HK-2 (cell line): ENCODE measurements around the gene ROR2.
"Not testable (repeated sequence)": the region's sequence is repeated elsewhere in the genome, so short reads cannot be mapped to it uniquely, and the experiment has no call there.

Source experiments
- DNase-seq: peaks from one replicate; pipeline ENCODE4 v3.0.0-alpha.2; 2018; ENCODE audit not compliant: unreplicated experiment

The ROR2 gene

DNA sequence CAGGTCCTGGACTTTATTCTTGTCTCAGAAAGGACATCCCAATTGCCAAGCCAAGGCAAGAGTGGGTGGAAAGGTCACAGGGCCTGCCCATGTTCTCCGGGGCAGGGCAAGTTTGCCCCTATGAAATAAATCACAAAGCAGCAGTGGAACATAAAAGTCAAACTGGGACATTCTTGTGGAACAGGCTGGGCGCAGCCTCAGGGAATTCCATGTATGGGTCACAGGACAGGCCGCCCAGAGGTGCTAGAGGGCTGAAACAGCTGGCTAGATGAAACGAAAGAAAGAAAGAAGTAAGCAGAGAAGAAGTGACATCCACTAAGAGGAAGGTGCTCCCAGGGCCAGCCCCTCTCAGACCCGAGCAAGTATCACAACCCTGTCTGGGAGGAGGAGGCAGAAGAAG, 307.3 kb downstream of the ROR2 start:
- no peak for DNase-seq

GRCh38 chr9:91640428-91640827, 309.6 kb downstream of the ROR2 start:
- DNase-seq = no peak

DNA sequence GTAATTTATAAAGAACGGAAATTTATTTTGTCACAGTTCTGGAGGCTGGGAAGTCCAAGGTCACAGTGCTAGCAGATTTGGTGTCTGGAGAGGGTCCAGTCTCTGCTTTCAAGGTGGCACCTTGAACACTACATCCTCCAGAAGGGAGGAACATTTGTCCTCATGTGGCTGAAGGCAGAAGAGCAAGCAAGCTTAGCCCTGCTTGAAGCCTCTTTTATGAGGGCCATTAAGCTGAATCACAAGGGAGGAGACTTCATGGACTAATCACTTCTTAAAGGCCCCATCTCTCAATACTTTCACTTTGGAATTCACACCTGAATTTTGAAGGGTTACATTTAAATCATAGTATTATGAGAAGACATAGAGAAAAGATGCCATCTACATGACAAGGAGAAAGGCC, 311.0 kb downstream of the ROR2 start:
- DNase-seq = no peak

DNA sequence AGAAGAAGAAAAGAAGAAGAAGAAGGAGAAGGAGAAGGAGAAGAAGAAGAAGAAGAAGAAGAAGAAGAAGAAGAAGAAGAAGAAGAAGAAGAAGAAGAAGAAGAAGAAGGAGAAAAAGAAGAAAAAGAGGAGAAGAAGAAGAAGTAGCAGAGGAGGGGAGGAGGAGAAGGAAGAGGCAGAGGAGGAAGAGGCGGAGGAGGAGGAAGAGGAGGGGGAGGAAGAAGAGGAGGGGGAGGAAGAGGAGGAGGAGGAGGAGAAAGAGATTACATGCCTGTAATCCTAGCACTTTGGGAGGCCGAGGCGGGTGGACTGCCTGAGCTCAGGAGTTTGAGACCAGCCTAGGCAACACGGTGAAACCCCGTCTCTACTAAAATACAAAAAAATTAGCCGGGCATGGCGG, 315.2 kb downstream of the ROR2 start:
- DNase-seq = not testable (repeated sequence)

DNA sequence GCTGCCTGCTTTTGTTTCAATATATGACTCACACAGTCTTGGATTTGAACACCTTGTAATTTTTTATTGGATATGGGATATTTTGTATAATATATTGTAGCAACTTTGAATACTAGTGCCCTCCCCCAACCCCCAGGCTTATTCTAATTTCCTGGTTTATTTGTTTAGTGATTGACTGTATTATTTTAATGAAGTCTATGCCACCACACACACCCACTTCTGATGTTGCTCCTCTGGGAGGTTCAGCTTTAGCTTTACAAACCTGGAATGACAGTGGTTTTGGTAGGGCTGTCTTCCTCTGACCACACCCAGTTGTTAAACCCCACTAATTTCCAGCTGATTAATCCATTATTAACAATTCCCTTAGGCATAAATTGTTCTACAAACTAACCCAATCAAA, 320.3 kb downstream of the ROR2 start:
- DNase-seq = no peak

GRCh38 chr9:91628892-91629291, 321.1 kb downstream of the ROR2 start:
- DNase-seq = no peak

DNA sequence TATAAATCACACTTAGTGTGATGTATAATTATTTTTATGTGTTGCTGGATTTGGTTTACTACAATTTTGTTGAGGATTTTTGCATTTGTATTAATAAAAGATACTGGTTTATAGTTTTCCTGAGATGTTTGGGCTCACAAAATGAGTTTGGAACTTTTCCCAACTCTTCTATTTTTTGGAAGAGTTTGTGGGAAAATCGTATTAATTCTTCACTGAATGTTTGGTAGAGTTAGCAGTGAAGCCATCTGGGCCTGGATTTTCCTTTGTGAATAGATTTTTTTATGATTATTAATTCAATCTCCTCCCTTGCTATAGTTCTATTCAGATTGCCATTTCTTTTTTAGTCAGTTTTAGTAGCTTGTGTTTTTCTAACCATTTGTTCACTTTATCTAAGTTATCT, 324.7 kb downstream of the ROR2 start:
- DNase-seq = no peak

DNA sequence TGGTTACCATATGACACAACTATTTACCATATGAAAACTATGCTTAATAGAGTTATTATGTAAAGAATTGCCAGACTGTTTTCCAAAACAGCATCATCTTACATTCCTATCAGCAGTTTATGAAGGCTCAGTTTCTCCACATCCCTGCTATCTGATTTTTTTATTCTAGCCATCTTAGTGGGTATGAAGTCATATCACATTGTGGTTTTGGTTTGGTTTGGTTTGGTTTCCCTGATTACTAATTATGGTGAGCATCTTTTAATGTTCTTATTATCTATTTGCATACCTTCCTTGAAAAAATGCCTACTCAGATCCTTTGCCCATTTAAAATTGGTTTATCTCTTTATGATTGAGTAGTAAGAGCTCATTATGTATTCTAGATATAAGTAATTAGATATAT, 327.0 kb downstream of the ROR2 start:
- DNase-seq = no peak

- DNase-seq = not testable (repeated sequence)
Observed at GRCh38 chr9:91622121-91622520, 327.9 kb downstream of the ROR2 start.

DNA sequence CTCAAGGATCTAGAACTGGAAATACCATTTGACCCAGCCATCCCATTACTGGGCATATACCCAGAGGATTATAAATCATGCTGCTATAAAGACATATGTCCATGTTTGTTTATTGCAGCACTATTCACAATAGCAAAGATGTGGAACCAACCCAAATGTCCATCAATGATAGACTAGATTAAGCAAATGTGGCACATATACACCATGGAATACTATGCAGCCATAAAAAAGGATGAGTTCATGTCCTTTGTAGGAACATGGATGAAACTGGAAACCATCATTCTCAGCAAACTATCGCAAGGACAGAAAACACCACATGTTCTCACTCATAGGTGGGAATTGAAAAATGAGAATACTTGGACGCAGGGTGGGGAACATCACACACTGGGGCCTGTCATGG, 336.0 kb downstream of the ROR2 start:
- DNase-seq = not testable (repeated sequence)

DNA sequence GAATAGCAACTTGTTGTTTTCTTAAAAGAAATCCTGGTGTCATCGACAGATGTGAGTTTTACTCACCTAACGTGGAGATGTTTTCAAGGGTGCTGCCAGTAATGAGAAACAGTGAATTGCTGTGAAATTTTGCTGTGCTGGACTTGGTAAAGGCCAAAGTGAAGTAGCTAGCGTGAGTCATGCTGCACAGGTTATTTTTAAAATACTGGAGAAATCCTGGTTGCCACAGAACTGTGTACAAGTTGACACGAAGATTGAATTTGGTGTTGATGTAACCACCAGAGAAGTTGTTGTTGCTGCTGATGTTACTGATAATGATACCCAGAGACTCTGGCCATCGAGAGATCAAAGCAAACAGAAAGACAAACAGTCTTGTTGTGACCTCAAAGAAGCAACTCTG, 338.4 kb downstream of the ROR2 start:
- DNase-seq = no peak

GRCh38 chr9:91606255-91606995, 343.6 kb downstream of the ROR2 start:
- no peak for DNase-seq

DNA sequence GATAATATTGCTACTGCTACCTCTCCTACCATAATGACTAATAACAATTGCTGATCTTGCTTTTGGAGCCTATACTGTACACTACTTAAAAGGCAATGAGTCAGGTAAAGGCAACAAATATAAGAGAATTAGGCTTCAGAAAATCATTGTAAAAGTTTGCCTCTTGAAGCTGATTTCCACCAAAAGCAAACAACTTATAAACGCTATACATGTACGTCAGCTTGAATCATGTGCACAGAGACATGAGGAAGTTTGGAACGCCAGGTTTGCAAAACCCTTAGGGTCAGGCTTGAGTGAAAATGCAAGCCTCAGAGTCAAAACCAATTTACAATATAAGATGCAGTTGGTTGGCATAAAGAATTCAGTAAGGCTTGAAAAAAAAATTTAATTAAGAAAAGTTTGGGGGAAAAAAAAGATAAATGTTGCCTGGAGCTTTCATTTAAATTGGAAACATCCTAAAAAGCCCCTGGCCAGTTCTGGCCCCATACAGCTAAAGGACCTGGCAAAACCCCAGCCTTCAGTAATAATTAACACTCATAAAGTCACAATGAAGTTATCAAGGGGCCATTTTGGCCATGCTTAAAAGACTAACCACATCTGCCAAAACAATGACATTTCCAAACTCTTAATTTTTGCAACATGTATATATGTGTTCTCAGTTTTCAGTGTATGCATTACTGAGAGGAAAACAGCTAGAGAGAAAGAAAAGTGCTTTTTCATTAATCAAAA, 345.4 kb downstream of the ROR2 start:
- DNase-seq = no peak

GRCh38 chr9:91603932-91604331, 346.1 kb downstream of the ROR2 start:
- no peak for DNase-seq

DNA sequence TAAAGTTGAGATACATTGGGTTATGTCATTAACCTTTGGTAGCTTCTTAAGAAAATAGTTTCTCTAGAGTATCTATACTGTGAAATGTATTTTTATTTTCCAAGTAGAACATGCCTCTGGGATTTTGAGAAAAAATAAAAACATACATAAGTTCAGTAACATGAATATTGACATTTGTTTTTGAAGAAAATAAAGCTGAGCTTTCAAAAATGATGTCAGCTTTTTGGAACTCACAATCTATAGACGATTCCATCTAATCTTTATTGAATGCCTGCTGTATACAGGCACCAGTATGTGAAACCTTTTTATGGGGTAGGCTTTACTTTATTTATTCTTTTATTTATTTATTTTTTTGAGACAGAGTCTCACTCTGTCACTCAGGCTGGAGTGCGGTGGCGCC, 350.5 kb downstream of the ROR2 start:
- no peak for DNase-seq

GRCh38 chr9:91591627-91592026, 358.4 kb downstream of the ROR2 start:
- no peak for DNase-seq

- no peak for DNase-seq
Observed at GRCh38 chr9:91589101-91589553, 360.9 kb downstream of the ROR2 start.

DNA sequence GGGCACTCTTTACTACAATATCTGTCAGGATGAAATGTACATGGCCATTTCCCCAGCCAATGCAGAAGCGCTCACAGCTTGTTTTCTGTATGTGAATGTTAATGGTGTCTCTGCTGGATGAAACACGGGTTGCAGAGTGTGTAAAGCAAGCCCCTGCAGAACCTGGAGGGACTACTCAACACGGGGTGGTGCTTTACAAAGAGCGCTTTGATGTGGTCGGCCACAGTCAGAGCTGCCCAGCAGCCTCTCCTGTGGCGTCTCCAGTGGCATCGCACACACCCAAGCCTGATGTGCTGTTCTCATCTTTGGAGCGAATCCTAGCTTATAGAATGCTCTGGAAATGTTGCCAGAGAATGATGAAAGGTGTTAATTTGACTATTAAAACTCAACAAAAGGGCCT, 363.7 kb downstream of the ROR2 start:
- no peak for DNase-seq

- no peak for DNase-seq
Observed at GRCh38 chr9:91583966-91584365, 366.1 kb downstream of the ROR2 start.

DNA sequence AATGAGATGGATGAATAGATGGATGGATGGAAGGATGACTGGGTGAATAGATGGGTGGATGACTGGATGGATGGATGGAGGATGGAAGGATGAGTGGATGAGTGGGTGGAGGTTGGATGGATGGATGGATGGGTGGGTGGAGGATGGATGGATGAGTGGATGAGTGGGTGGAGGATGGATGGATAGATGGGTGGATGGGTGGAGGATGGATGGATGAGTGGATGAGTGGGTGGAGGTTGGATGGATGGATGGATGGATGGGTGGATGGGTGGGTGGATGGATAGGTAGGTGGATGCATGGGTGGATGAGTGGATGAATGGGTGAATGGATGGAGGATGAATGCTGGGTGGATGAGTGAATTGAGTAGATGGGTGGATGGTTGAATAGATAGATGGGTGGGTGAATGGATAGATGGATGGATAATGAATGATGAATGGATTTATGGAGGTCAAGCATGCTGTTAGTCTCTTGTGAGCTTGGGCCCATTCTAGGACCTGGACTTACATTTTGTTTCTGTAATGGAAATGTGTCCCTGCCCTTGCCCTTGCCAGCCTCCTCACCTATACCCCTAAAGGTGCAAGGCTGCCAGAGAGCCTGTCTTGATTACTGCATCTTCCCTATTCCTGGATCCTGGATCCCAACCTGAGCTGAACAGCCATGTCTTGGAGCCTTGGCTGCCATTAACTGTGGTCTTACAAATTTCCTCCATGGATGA, 366.7 kb downstream of the ROR2 start:
- DNase-seq = no peak

DNA sequence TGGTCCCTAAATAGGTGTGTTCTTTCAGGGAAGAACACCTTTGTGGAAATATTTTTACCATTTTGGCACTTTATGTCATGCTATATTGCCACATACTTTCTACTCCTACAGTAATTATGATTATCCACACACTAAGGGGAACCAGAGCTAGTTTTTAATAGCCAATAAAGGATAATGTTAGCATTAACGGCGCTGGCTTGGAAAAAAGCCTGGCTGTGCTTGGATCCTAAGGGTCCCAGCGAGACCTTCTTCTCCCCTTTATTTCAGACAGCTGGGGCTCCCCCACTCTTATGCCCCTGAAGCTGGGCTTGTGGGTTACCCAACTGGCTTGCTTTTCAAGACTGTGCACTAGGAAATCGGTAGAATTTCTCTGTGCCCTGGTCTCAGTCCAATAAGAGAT, 367.8 kb downstream of the ROR2 start:
- DNase-seq = no peak

DNA sequence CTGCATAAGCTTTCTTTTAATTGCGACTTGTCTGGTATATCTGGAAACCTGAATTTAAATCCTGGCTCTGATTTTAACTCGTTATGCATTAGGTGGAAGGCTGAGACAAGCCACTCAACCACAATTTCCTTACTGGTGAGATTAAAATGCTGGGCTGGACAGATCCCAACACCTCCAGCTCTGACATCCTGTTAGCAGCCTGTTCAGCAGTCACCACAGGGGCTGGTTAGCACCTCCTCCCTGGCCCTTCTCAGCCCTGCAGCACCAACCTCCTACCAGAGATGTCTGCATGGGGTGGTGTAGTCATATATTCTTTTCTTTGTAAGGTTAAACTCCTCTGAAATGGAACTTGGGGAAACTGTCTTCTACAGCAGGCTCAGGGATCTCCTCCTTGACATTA, 369.9 kb downstream of the ROR2 start:
- DNase-seq = peak; percentile 4

GRCh38 chr9:91578911-91579310, 371.1 kb downstream of the ROR2 start:
- DNase-seq = no peak
